NCI-H128 (cell line): ENCODE measurements around the gene PHLDB2.

Experiments used
- DNase-seq: peaks from one replicate; lab custom pipeline; 2025; ENCODE audit not compliant: unreplicated experiment; lab: John Stamatoyannopoulos, UW

Gene PHLDB2

GRCh38 chr3:111882194-111882593, 23.1 kb downstream of the PHLDB2 start:
- no peak for DNase-seq

GRCh38 chr3:111882799-111883198, 23.7 kb downstream of the PHLDB2 start:
- no peak for DNase-seq

GRCh38 chr3:111884411-111885018, 25.4 kb downstream of the PHLDB2 start:
- DNase-seq, result no peak

GRCh38 chr3:111885578-111885977, 26.5 kb downstream of the PHLDB2 start:
- DNase-seq, result no peak

GRCh38 chr3:111890051-111890580, 31.1 kb downstream of the PHLDB2 start:
- DNase-seq, result no peak

GRCh38 chr3:111892070-111892469, 33.0 kb downstream of the PHLDB2 start:
- DNase-seq, result no peak

GRCh38 chr3:111895071-111895470, 36.0 kb downstream of the PHLDB2 start:
- no peak for DNase-seq

- DNase-seq, result no peak
Measured at GRCh38 chr3:111899966-111900365, 40.9 kb downstream of the PHLDB2 start.

GRCh38 chr3:111901637-111902036, 42.6 kb downstream of the PHLDB2 start:
- no peak for DNase-seq

GRCh38 chr3:111902534-111902933, 43.5 kb downstream of the PHLDB2 start:
- no peak for DNase-seq

GRCh38 chr3:111903067-111903511, 44.0 kb downstream of the PHLDB2 start:
- DNase-seq, result no peak

- DNase-seq, result no peak
Measured at GRCh38 chr3:111904376-111905241, 45.5 kb downstream of the PHLDB2 start.

GRCh38 chr3:111906656-111907055, 47.6 kb downstream of the PHLDB2 start:
- no peak for DNase-seq

- DNase-seq, result no peak
Measured at GRCh38 chr3:111907151-111907550, 48.1 kb downstream of the PHLDB2 start.

- DNase-seq, result no peak
Measured at GRCh38 chr3:111910806-111911205, 51.7 kb downstream of the PHLDB2 start.

GRCh38 chr3:111911446-111911845, 52.4 kb downstream of the PHLDB2 start:
- DNase-seq, result no peak

- DNase-seq, result no peak
Measured at GRCh38 chr3:111913163-111913763, 54.2 kb downstream of the PHLDB2 start.

- DNase-seq, result no peak
Measured at GRCh38 chr3:111915905-111916304, 56.8 kb downstream of the PHLDB2 start.

GRCh38 chr3:111917300-111917699, 58.2 kb downstream of the PHLDB2 start:
- DNase-seq, result no peak

GRCh38 chr3:111919370-111920065, 60.5 kb downstream of the PHLDB2 start:
- DNase-seq, result no peak

- DNase-seq, result no peak
Measured at GRCh38 chr3:111921181-111921580, 62.1 kb downstream of the PHLDB2 start.
